HG02973 (cell line): Measurements from ENCODE around the gene FGR.

Experiments
- ATAC-seq: cut with Tn5 transposase; IDR thresholded peaks from one replicate; pipeline ENCODE4 v1.9.1; 2021; ENCODE audit warnings: moderate library complexity; ENCODE audit not compliant: unreplicated experiment

The FGR gene

GRCh38 chr1:27618341-27619082 lies 16.5 kb downstream of the FGR start:
- ATAC-seq, result no peak

GRCh38 chr1:27617420-27617819 lies 17.6 kb downstream of the FGR start:
- ATAC-seq, result no peak

- no peak for ATAC-seq
These were observed 18.5 kb downstream of the FGR start for GRCh38 chr1:27616441-27616840.

GRCh38 chr1:27615346-27616192 lies 19.4 kb downstream of the FGR start:
- ATAC-seq, result no peak

GRCh38 chr1:27614625-27615344 lies 20.2 kb downstream of the FGR start:
- no peak for ATAC-seq

- ATAC-seq, result no peak
These were observed 20.9 kb downstream of the FGR start for GRCh38 chr1:27614043-27614624.

- no peak for ATAC-seq
These were observed 22.3 kb downstream of the FGR start for GRCh38 chr1:27612718-27613117.

GRCh38 chr1:27611450-27611849 lies 23.5 kb downstream of the FGR start:
- ATAC-seq, result no peak

- ATAC-seq, result no peak
These were observed 25.3 kb downstream of the FGR start for GRCh38 chr1:27609618-27610240.

- no peak for ATAC-seq
These were observed 25.8 kb downstream of the FGR start for GRCh38 chr1:27609210-27609555.

- no peak for ATAC-seq
These were observed 27.7 kb downstream of the FGR start for GRCh38 chr1:27607239-27607804.

GRCh38 chr1:27606708-27607238 lies 28.2 kb downstream of the FGR start:
- ATAC-seq, result no peak

GRCh38 chr1:27605796-27606707 lies 28.9 kb downstream of the FGR start:
- ATAC-seq, result no peak

- ATAC-seq, result no peak
These were observed 29.7 kb downstream of the FGR start for GRCh38 chr1:27605300-27605766.

GRCh38 chr1:27604579-27605299 lies 30.2 kb downstream of the FGR start:
- ATAC-seq, result no peak

- ATAC-seq, result peak; percentile 49
These were observed 31.1 kb downstream of the FGR start, which contains the start of gene AHDC1 for GRCh38 chr1:27603681-27604578. Gene AHDC1, minus strand, starts transcription at chr1:27604144. Its CDS starts 52,029 bp downstream, at chr1:27552115.

- no peak for ATAC-seq
These were observed 31.7 kb downstream of the FGR start for GRCh38 chr1:27603309-27603680.
